Sigmoid colon (tissue), 4 donors: Measurements from ENCODE around the gene FAM151B.

Experiments
- CTCF ChIP-seq, 4 experiments: fragments of 450-650 bp in 3 of 4; fragments of 200-600 bp in 1 of 4; IDR thresholded peaks; one replicate each; pipeline ENCODE4 v1.5.1; 2016 to 2019; ENCODE audit warnings: antibody characterized with exemption in 4 of 4, mild to moderate bottlenecking in 3 of 4, moderate library complexity in 2 of 4
- EP300 ChIP-seq, 4 donors: sonication (generic); formaldehyde crosslinking; IDR thresholded peaks; one replicate each; pipeline ENCODE4 v1.6.1; 2017; ENCODE audit warnings: antibody characterized with exemption in 4 of 4

GRCh38 chr5:80588858-80589540 is 101.1 kb downstream of the FAM151B start:
- no peak for TF ChIP-seq CTCF (IDR thresholded peaks at IDR 0.05)
- TF ChIP-seq EP300 (IDR thresholded peaks at IDR 0.05): no peak
